DOHH2 (cell line): ENCODE measurements around the gene TPCN2.

Experiments used
- CTCF ChIP-seq: fragments of 200-600 bp; sonication (generic); IDR thresholded peaks from one replicate; pipeline ENCODE4 v1.5.1; 2014; ENCODE audit warnings: antibody characterized with exemption, mild to moderate bottlenecking, low read depth, low read length; ENCODE audit not compliant: poor library complexity, severe bottlenecking
- EZH2phosphoT487 ChIP-seq: fragments of 200-600 bp; sonication (generic); IDR thresholded peaks from 2 replicates; pipeline ENCODE4 v1.6.1; 2017; ENCODE audit warnings: borderline replicate concordance, mild to moderate bottlenecking, antibody characterized with exemption, low read length, moderate library complexity, mixed read lengths

- TF ChIP-seq CTCF (no peak), EZH2phosphoT487 (no peak)
Measured at GRCh38 chr11:69140635-69141034, 91.9 kb downstream of the TPCN2 start.
